K562 (cell line): ENCODE results near the gene LDAH. TPM values are rescaled to one million over a fixed set of nuclear protein-coding genes. Genes with fewer than 3 reads are reported as not detected.

Source experiments
- ATF4 ChIP-seq: fragments of 450-650 bp; formaldehyde crosslinking; IDR thresholded peaks from 2 replicates; pipeline ENCODE4 v1.4.0; 2022; ENCODE audit warnings: mild to moderate bottlenecking, moderate library complexity
- CC2D1A ChIP-seq: fragments of 450-650 bp; IDR thresholded peaks from 2 replicates; pipeline ENCODE4 v1.6.1; 2017; ENCODE audit warnings: mild to moderate bottlenecking
- CTCF ChIP-seq, 3 experiments: IDR thresholded peaks in 2 of 3; conservative IDR thresholded peaks in 1 of 3; 2 replicates each; pipeline ENCODE4 v1.5.1; 2011 to 2012; ENCODE audit warnings: low read length in 3 of 3, mild to moderate bottlenecking in 3 of 3, control low read depth in 2 of 3, improper control_type of control experiment in 1 of 3, inconsistent platforms in 1 of 3, low read depth in 1 of 3, mixed read lengths in 1 of 3, moderate library complexity in 1 of 3; ENCODE audit not compliant: insufficient read depth in 2 of 3
- DEAF1 ChIP-seq: fragments of 450-650 bp; formaldehyde crosslinking; IDR thresholded peaks from 2 replicates; pipeline ENCODE4 v1.4.0; 2020; ENCODE audit warnings: mild to moderate bottlenecking, moderate library complexity
- MAFK ChIP-seq: IDR thresholded peaks from 2 replicates; pipeline ENCODE4 v1.6.1; 2011; ENCODE audit warnings: low read length, improper control_type of control experiment
- polyA plus RNA-seq, 8 experiments: library from polyadenylated mRNA; depleted of rRNA in 4 of 8; stranded (reverse) in 5 of 8; unstranded in 3 of 8; fragments of >200 nt; fragmentation: Nextera tagmentation in 2 of 8; fragmentation: Illumina TruSeq in 1 of 8; extraction: Ambion mirVana in 2 of 8; extraction: Trizol in 1 of 8; gene quantifications; 2 replicates each; pipeline versions ENCODE4 v1.2.1 to v1.2.3, GENCODE V29; 2011 to 2014; ENCODE audit warnings: inconsistent platforms in 1 of 8, missing spikeins in 1 of 8
- total RNA-seq, 7 experiments: library from RNA; depleted of rRNA in 6 of 7; stranded (reverse); fragments of >200 nt in 6 of 7; fragmentation: Illumina TruSeq in 2 of 7; extraction: Trizol in 2 of 7; gene quantifications; 2 replicates each; pipeline versions ENCODE4 v1.2.1 to v1.2.3, GENCODE V29; 2011 to 2021; ENCODE audit warnings: low replicate concordance in 1 of 7

The LDAH gene
- total and polyA plus RNA-seq, 9 of the 15 experiments (the other 6 are each of a cell fraction or from before 2014, with no cell fraction given), result 22.3 to 60.1 (median 40.0) TPM

GRCh38 chr2:20682167-20682920 is 140.6 kb downstream of the LDAH start (continued):
- TF ChIP-seq CTCF (IDR thresholded peaks at IDR 0.05 in 2 of 3, conservative IDR thresholded peaks at IDR 0.05 in 1 of 3; ENCODE audit: insufficient read depth in 2 of 3, low read depth in 1 of 3, low read length in 3 of 3) (peak; percentile 39 to 72 (median 69); a peak in 5 of 6 replicates), ATF4 (CRISPR knock-in tag) (no peak), CC2D1A (no peak), DEAF1 (CRISPR knock-in tag) (0 out of 2 replicates have a peak, but pooled peaks have one; percentile 29), MAFK (no peak)
